Activated CD8-positive, alpha-beta T cell treated with anti-CD3 and anti-CD28 coated beads for 36 hours (primary cell): ENCODE results near the gene KNDC1. TPM values are rescaled to one million over a fixed set of nuclear protein-coding genes. Genes with fewer than 3 reads are reported as not detected.

ENCODE experiments used
- ATAC-seq: fragments of 200-7000 bp; cut with Tn5 transposase; one replicate; pipeline ENCODE4 v1.10.0; 2021; ENCODE audit warnings: mild to moderate bottlenecking, moderate library complexity
- CTCF ChIA-PET: fragments of 350-600 bp; sonication (Branson Sonifier 250); formaldehyde crosslinking; loops from one replicate; lab custom pipeline; 2021; ENCODE audit warnings: antibody characterized with exemption; lab: Charles Lee
- POLR2A ChIA-PET: fragments of 350-600 bp; sonication (Branson Sonifier 250); formaldehyde crosslinking; loops from one replicate; lab custom pipeline; 2021; ENCODE audit warnings: antibody characterized with exemption; lab: Charles Lee
- DNase-seq: peaks from one replicate; pipeline ENCODE4 v3.0.0-alpha.2; 2020
- H3K27ac Mint-ChIP-seq: one replicate; pipeline ENCODE4 v1.8.0; 2021; ENCODE audit warnings: mild to moderate bottlenecking, mixed read lengths
- H3K27me3 Mint-ChIP-seq: one replicate; pipeline ENCODE4 v1.8.0; 2021; ENCODE audit warnings: mixed read lengths
- H3K36me3 Mint-ChIP-seq: one replicate; pipeline ENCODE4 v1.8.0; 2021; ENCODE audit warnings: low read depth, mixed read lengths
- H3K4me1 Mint-ChIP-seq: one replicate; pipeline ENCODE4 v1.8.0; 2021; ENCODE audit warnings: low read depth, mixed read lengths
- H3K4me3 Mint-ChIP-seq: one replicate; pipeline ENCODE4 v1.8.0; 2021; ENCODE audit warnings: mild to moderate bottlenecking, moderate library complexity, mixed read lengths
- H3K9me3 Mint-ChIP-seq: one replicate; pipeline ENCODE4 v1.8.0; 2021; ENCODE audit warnings: mixed read lengths
- CTCF ChIP-seq: fragments of 200-600 bp; IDR thresholded peaks from one replicate; pipeline ENCODE4 v1.8.0; 2022; ENCODE audit warnings: antibody characterized with exemption, mild to moderate bottlenecking
- intact Hi-C: fragments of 100-400 bp; cut with micrococcal nuclease; formaldehyde crosslinking; loops from one replicate; pipeline ENCODE4 v1.10.0; 2022
- total RNA-seq, 2 experiments: library from RNA; stranded (reverse); gene quantifications; one replicate each; pipeline ENCODE4 v1.2.3, GENCODE V29; 2021

The KNDC1 gene
- total RNA-seq, 2 experiments from 2014 or later: not detected

GRCh38 chr10:133116455-133116854 lies 43.6 kb upstream of the KNDC1 start:
- Mint-ChIP-seq H3K27ac (no peak overlapping the region), H3K4me3 (no peak overlapping the region), H3K27me3 (no peaks in the 10 kb centered on the region), H3K9me3 (peaks cover 7% of the 10 kb centered on the region), H3K4me1 (no peaks in the 10 kb centered on the region), H3K36me3 (no peaks in the 10 kb centered on the region)
- no peak for DNase-seq
- CTCF ChIA-PET: no interaction called here
- intact Hi-C loops: no loop called here
- no peak for ATAC-seq
- POLR2A ChIA-PET: no interaction called here
- no peak for TF ChIP-seq CTCF

GRCh38 chr10:133117036-133117687 lies 42.9 kb upstream of the KNDC1 start:
- ATAC-seq: no peak
- Mint-ChIP-seq H3K9me3 (peaks cover 7% of the 10 kb centered on the region), H3K36me3 (no peaks in the 10 kb centered on the region), H3K4me1 (no peaks in the 10 kb centered on the region), H3K4me3 (no peak overlapping the region), H3K27ac (no peak overlapping the region), H3K27me3 (no peaks in the 10 kb centered on the region)
- ChIA-PET CTCF (no interaction called here), POLR2A (no interaction called here)
- TF ChIP-seq CTCF: no peak
- intact Hi-C loops: no loop called here
- DNase-seq: no peak

DNA sequence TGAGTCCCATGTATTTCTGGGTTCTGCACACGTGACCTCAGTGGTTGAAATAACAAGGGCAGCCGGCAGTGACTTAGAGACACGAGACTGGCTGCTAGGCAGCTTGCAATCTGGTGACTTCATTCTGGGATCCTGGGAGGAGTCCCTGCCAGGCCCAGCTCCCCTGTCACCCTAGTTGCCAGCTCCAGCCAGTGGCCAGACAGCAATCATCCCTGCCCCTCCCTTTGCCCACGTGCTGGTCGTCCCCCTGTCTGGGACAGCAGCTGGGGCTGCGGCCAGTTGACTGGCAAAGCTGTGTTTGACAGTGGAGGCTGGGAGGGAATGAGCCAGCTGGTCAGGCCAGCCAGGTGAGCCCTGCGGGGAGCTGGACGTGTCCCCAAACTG lies 42.3 kb upstream of the KNDC1 start:
- peaks cover under 1% of the 10 kb centered on the region for H3K27me3 Mint-ChIP-seq
- H3K36me3 Mint-ChIP-seq: no peaks in the 10 kb centered on the region
- intact Hi-C loops: no loop called here
- no peak overlapping the region for H3K27ac Mint-ChIP-seq
- DNase-seq (no peak), ATAC-seq (no peak)
- POLR2A ChIA-PET: no interaction called here
- H3K4me1 Mint-ChIP-seq: no peaks in the 10 kb centered on the region
- peaks cover 7% of the 10 kb centered on the region for H3K9me3 Mint-ChIP-seq
- no peak for TF ChIP-seq CTCF
- no peak overlapping the region for H3K4me3 Mint-ChIP-seq
- CTCF ChIA-PET: no interaction called here

DNA sequence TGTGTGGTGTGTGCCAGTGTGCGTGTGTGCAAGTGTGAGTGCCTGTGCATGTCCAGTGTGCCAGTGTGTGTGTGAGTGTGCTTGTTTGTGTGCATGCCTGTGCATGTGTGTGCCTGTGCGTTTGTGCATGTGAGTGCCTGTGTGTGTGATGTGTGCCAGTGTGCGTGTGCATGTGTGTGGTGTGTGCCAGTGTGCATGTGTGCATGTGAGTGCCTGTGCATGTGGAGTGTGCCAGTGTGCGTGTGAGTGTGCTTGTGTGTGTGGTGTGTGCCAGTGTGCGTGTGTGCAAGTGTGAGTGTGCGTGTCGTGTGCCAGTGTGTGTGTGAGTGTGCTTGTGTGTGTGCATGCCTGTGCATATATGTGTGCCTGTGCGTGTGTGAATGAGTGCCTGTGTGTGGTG lies 38.5 kb upstream of the KNDC1 start:
- ChIA-PET POLR2A (no interaction called here), CTCF (no interaction called here)
- no peak overlapping the region for H3K4me3 Mint-ChIP-seq
- H3K9me3 Mint-ChIP-seq: peaks cover 7% of the 10 kb centered on the region
- H3K4me1 Mint-ChIP-seq: peaks cover 5% of the 10 kb centered on the region
- no peak overlapping the region for H3K27ac Mint-ChIP-seq
- H3K27me3 Mint-ChIP-seq: peaks cover 14% of the 10 kb centered on the region
- DNase-seq (no peak), ATAC-seq (no peak)
- no peaks in the 10 kb centered on the region for H3K36me3 Mint-ChIP-seq
- intact Hi-C loops: loop anchor here (5.0 kb wide), 1 partner anchor 179 kb away; the partner anchor contains the start of gene CFAP46
- no peak for TF ChIP-seq CTCF

- ChIA-PET CTCF (no interaction called here), POLR2A (no interaction called here)
- no peak overlapping the region for H3K4me3 Mint-ChIP-seq
- intact Hi-C loops: loop anchor here (5.0 kb wide), 1 partner anchor 180 kb away; the partner anchor contains the start of gene CFAP46
- H3K4me1 Mint-ChIP-seq: peaks cover 5% of the 10 kb centered on the region
- H3K27ac Mint-ChIP-seq: no peak overlapping the region
- H3K36me3 Mint-ChIP-seq: no peaks in the 10 kb centered on the region
- H3K9me3 Mint-ChIP-seq: peaks cover 7% of the 10 kb centered on the region
- H3K27me3 Mint-ChIP-seq: peaks cover 14% of the 10 kb centered on the region
- no peak for TF ChIP-seq CTCF
- no peak for ATAC-seq
- no peak for DNase-seq
Measured at GRCh38 chr10:133122171-133122935, 37.7 kb upstream of the KNDC1 start.
